Anterior cingulate cortex (tissue), 58 donors: ENCODE results near the gene PRDM16.
A peak's percentile ranks its signal among the peaks of the same experiment; 100 is the strongest.
"Not testable (repeated sequence)": the region's sequence is repeated elsewhere in the genome, so short reads cannot be mapped to it uniquely, and the experiment has no call there.

Experiments used
- DNase-seq, 58 donors: peaks; one replicate each; lab custom pipeline; 2025; lab: John Stamatoyannopoulos, UW

The PRDM16 gene

GRCh38 chr1:3078430-3078861 lies 9.4 kb downstream of the PRDM16 start:
- DNase-seq = peak in 30 of 58 donors; percentile 21 to 58 (median 42)

GRCh38 chr1:3078871-3079270 lies 9.9 kb downstream of the PRDM16 start:
- DNase-seq = no peak

- DNase-seq = no peak
Observed at GRCh38 chr1:3079381-3080052, 10.5 kb downstream of the PRDM16 start.

- DNase-seq = peak in 4 of 58 donors; percentile 19 to 28 (median 23)
Observed at GRCh38 chr1:3080053-3080955, 11.3 kb downstream of the PRDM16 start.

- DNase-seq = no peak
Observed at GRCh38 chr1:3081171-3081683, 12.2 kb downstream of the PRDM16 start.

- no peak for DNase-seq
Observed at GRCh38 chr1:3082051-3082450, 13.0 kb downstream of the PRDM16 start.

- DNase-seq = no peak
Observed at GRCh38 chr1:3082571-3083516, 13.8 kb downstream of the PRDM16 start.

GRCh38 chr1:3084154-3084553 lies 15.2 kb downstream of the PRDM16 start:
- no peak for DNase-seq

- DNase-seq = no peak
Observed at GRCh38 chr1:3084726-3085125, 15.7 kb downstream of the PRDM16 start.

GRCh38 chr1:3085721-3086120 lies 16.7 kb downstream of the PRDM16 start:
- no peak for DNase-seq

- peak in 2 of 58 donors; percentile 25 to 44 for DNase-seq
Observed at GRCh38 chr1:3086272-3086974, 17.4 kb downstream of the PRDM16 start.

- no peak for DNase-seq
Observed at GRCh38 chr1:3087049-3087448, 18.0 kb downstream of the PRDM16 start.

- DNase-seq = not testable (repeated sequence)
Observed at GRCh38 chr1:3087946-3088668, 19.1 kb downstream of the PRDM16 start.

- DNase-seq = no peak
Observed at GRCh38 chr1:3089490-3089889, 20.5 kb downstream of the PRDM16 start.

GRCh38 chr1:3091334-3091733 lies 22.3 kb downstream of the PRDM16 start:
- no peak for DNase-seq

- DNase-seq = no peak
Observed at GRCh38 chr1:3092530-3092929, 23.5 kb downstream of the PRDM16 start.

GRCh38 chr1:3093898-3094626 lies 25.1 kb downstream of the PRDM16 start:
- no peak for DNase-seq
